ENCODE results near the gene NIPAL3. TPM values are rescaled to one million over a fixed set of nuclear protein-coding genes. Genes with fewer than 3 reads are reported as not detected.

The NIPAL3 gene
- total RNA-seq, 1 experiment from 2014 or later = 7.7 TPM

DNA sequence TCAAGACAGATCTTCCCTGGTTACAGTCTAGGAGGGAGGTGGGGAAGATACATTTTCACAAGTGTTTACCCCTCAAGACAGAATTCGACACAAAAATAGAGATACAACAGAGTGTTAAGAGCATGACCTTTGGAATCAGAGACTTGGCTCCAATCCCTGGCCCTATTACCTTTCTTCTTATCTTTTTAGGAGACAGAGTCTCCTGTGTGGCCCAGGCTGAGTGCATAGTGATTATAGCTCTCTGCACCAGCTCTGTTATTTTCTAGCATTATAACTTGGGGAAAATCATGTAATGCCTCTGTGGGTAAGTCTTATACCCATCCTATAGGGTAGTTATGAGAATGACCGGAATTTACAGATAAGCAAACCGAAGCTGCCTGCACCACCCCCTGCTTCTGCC is 9.8 kb downstream of the NIPAL3 start:
- Mint-ChIP-seq H3K9me3 (no peaks in the 10 kb centered on the region), H3K27me3 (ENCODE audit: low read depth) (no peaks in the 10 kb centered on the region), H3K4me3 (no peak overlapping the region), H3K27ac (no peak overlapping the region), H3K36me3 (ENCODE audit: insufficient read depth in 1 of 3, low read depth in 3 of 3) (peaks cover 0 to 3% (median 0%) of the 10 kb centered on the region in 3 experiments; a peak in 1 of 7 replicates), H3K4me1 (peaks cover 6 to 13% of the 10 kb centered on the region in 2 experiments)
- H2BK120ac ChIP-seq (ENCODE audit: low read depth, low read length, poor library complexity, severe bottlenecking) = no peak overlapping the region
- no peaks in the 10 kb centered on the region for H3K4me1 ChIP-seq (ENCODE audit: insufficient read depth, low read length)
- no peak overlapping the region for H3K18ac ChIP-seq (ENCODE audit: insufficient read length, low read depth, low read length)
- no peaks in the 10 kb centered on the region for H4K20me1 ChIP-seq (ENCODE audit: control insufficient read depth, insufficient read depth, insufficient read length)
- H3K27ac ChIP-seq (ENCODE audit: insufficient read length, low read depth, low read length) = no peak overlapping the region
- no peak overlapping the region for H2AK5ac ChIP-seq (ENCODE audit: insufficient read length, low read length)
- H3K56ac ChIP-seq (ENCODE audit: insufficient read length, low read depth, low read length) = no peak overlapping the region
- TF ChIP-seq, protein P1, sequence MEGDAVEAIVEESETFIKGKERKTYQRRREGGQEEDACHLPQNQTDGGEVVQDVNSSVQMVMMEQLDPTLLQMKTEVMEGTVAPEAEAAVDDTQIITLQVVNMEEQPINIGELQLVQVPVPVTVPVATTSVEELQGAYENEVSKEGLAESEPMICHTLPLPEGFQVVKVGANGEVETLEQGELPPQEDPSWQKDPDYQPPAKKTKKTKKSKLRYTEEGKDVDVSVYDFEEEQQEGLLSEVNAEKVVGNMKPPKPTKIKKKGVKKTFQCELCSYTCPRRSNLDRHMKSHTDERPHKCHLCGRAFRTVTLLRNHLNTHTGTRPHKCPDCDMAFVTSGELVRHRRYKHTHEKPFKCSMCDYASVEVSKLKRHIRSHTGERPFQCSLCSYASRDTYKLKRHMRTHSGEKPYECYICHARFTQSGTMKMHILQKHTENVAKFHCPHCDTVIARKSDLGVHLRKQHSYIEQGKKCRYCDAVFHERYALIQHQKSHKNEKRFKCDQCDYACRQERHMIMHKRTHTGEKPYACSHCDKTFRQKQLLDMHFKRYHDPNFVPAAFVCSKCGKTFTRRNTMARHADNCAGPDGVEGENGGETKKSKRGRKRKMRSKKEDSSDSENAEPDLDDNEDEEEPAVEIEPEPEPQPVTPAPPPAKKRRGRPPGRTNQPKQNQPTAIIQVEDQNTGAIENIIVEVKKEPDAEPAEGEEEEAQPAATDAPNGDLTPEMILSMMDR (conservative IDR thresholded peaks at IDR 0.05) = no peak
- H3K9me3 ChIP-seq (ENCODE audit: control insufficient read depth, low read depth, low read length) = no peaks in the 10 kb centered on the region
- no peaks in the 10 kb centered on the region for H3K79me2 ChIP-seq (ENCODE audit: insufficient read depth, low read length)
- H4K91ac ChIP-seq (ENCODE audit: insufficient read length, low read depth, low read length) = no peak overlapping the region
- DNase-seq = no peak
- no peak overlapping the region for H3T11ph ChIP-seq (ENCODE audit: low read length)
- H3K4ac ChIP-seq (ENCODE audit: low read depth, low read length) = no peak overlapping the region
- no peak overlapping the region for H3K23ac ChIP-seq (ENCODE audit: insufficient read length, low read depth, low read length)
- no peak overlapping the region for H3K4me2 ChIP-seq (ENCODE audit: insufficient read depth, insufficient read length, low read length)
- no peak overlapping the region for H2AFZ ChIP-seq (ENCODE audit: low read length)
- no peak overlapping the region for H3K9ac ChIP-seq (ENCODE audit: extremely low read depth, insufficient read length, low read length)
- no peak overlapping the region for H3K14ac ChIP-seq (ENCODE audit: insufficient read depth, low read length)
- H2BK20ac ChIP-seq (ENCODE audit: low read depth, low read length, poor library complexity, severe bottlenecking) = no peak overlapping the region
- no peaks in the 10 kb centered on the region for H3K79me1 ChIP-seq (ENCODE audit: insufficient read depth, low read depth, low read length, poor library complexity, severe bottlenecking)
- H3K27me3 ChIP-seq (ENCODE audit: insufficient read depth, low read length) = no peaks in the 10 kb centered on the region
- no peak overlapping the region for H2BK12ac ChIP-seq (ENCODE audit: insufficient read length, low read depth, low read length)
- H3K23me2 ChIP-seq (ENCODE audit: insufficient read length, low read depth, low read length, poor library complexity, severe bottlenecking) = no peaks in the 10 kb centered on the region
- H2BK15ac ChIP-seq (ENCODE audit: low read depth, low read length) = no peak overlapping the region
- no peak overlapping the region for H4K8ac ChIP-seq (replicated peaks; ENCODE audit: insufficient read length, low read depth, low read length)
- no CpG with 5 or more reads among the region's 3 CpGs for WGBS (ENCODE audit: extremely low coverage, insufficient read length, low lambda C conversion rate)
- no peak overlapping the region for H4K5ac ChIP-seq (ENCODE audit: insufficient read length, low read depth, low read length)
- H2BK5ac ChIP-seq (ENCODE audit: insufficient read length, low read length) = no peak overlapping the region

Measured in H9 (cell line).